ENCODE data around the gene POLA2.
"Not testable (repeated sequence)": the region's sequence is repeated elsewhere in the genome, so short reads cannot be mapped to it uniquely, and the experiment has no call there.

Gene POLA2, protein sequence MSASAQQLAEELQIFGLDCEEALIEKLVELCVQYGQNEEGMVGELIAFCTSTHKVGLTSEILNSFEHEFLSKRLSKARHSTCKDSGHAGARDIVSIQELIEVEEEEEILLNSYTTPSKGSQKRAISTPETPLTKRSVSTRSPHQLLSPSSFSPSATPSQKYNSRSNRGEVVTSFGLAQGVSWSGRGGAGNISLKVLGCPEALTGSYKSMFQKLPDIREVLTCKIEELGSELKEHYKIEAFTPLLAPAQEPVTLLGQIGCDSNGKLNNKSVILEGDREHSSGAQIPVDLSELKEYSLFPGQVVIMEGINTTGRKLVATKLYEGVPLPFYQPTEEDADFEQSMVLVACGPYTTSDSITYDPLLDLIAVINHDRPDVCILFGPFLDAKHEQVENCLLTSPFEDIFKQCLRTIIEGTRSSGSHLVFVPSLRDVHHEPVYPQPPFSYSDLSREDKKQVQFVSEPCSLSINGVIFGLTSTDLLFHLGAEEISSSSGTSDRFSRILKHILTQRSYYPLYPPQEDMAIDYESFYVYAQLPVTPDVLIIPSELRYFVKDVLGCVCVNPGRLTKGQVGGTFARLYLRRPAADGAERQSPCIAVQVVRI

DNA sequence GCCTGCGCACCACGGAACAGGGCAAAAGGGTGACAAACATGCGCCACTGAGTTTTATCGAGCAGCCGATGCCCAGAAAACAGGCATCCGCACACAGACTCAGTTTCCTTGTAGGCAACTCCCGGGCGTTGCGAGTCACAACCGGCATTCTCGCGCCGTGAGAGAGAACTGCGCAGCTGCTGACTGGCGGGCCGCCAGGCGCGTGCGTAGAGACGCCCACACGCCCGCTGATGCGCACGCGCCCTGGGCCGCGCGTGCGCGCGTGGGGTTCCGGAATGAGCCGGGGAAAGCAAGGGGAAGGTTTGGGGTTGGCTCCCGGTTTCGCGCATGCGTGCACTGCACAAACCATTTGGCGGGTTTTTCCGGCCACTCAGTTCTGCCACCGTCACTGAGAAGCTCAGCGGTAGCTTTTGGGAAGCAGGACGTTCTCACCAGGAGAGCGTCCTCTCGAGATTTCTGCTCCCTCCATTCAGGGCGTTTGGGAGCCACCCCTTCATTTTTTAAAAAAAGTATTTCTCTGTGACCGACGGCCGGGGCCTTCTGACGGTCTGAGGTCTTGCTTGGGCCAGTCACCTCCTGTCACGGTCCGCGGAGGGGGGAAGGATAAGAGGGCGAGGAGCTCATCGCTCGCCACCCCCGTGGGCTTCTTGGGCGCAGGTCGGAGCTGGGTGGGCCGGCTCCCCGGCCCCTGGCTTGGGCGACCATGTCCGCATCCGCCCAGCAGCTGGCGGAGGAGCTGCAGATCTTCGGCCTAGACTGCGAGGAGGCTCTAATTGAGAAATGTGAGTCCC lies at the start of gene POLA2:
Gene POLA2 (plus strand): TSS at position 372 of the 790 bp plus-strand sequence. CDS start 331 bp downstream, at position 703.
- DNase-seq, result peak; percentile 94 to 99

GRCh38 chr11:65212226-65212801 lies 49.4 kb upstream of the POLA2 start:
- no peak for DNase-seq

- no peak for DNase-seq
Observed at GRCh38 chr11:65213322-65214211, 48.2 kb upstream of the POLA2 start.

- no peak for DNase-seq
Observed at GRCh38 chr11:65214212-65214845, 47.4 kb upstream of the POLA2 start.

- no peak for DNase-seq
Observed at GRCh38 chr11:65215441-65216076, 46.2 kb upstream of the POLA2 start.

DNA sequence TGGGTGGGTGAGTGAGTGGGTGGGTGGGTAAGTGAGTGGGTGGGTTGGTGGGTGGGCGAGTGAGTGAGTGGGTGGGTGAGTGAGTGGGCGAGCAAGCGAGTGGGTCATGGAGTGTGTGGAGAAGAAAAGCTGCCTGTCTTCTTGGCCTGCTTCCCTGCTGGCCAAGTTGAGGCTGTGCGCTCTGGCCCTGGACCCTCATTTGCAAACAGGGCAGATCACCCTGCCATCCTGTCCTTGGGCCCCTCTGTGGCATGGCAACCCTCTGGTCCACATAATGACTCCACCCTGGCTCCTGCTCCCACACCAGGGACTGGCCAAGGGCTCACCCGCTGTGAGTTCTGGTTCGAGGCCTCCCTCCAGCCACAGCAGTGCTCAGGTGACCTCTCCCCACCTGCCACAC lies 44.9 kb upstream of the POLA2 start:
- no peak for DNase-seq

DNA sequence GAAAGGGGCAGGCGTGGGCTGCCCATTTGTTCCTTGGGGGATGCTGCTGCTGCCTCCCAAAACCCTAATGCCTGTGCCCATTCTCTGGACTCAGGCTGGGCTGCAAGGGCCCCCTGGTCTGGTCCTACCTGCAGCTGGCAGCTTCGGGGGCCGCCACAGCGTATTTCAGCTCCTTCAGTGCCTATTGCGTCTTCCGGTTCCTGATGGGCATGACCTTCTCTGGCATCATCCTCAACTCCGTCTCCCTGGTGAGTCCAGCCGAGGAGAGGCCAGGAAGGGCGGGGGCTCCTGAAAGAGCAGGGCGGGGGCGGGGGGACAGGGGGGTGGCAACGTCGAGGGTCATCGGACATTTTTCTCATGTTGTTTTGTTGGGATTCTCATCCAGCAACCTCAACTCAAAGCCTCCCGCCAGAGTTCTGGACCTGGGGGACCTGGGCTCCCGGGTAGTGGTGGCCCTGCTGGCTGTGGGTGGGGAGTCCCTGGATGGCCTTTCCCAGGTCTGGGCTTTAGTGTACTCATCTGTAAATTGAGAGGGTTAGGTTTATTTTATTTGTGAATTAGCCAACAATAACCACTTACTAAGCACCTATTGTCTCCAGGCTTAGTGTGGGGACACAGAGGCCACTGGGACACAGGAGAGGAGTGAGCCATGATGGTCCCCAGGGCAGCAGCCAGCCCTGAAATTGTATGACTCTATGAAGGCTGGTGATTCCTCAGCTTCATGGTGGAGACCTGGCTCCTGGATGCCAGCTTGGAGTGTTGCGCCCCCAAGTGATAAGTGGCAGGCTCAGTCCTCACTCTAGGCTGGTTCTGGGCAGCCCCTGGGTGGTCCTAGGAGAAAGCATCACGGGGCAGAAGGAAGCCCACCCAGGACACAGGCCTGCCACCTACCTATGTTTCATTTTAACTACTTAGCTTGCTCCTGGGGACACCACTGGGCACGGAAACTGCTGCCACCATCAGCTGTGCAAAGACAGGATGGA lies 44.0 kb upstream of the POLA2 start:
- no peak for DNase-seq

GRCh38 chr11:65218446-65218845 lies 43.3 kb upstream of the POLA2 start:
- no peak for DNase-seq

- DNase-seq, result no peak
Observed at GRCh38 chr11:65219930-65220213, 41.9 kb upstream of the POLA2 start.

GRCh38 chr11:65221026-65221425 lies 40.7 kb upstream of the POLA2 start:
- no peak for DNase-seq

GRCh38 chr11:65223011-65223410 lies 38.8 kb upstream of the POLA2 start:
- DNase-seq, result no peak

- no peak for DNase-seq
Observed at GRCh38 chr11:65224930-65225278, 36.9 kb upstream of the POLA2 start.

- DNase-seq, result peak in 1 of 2 experiments; percentile 68
Observed at GRCh38 chr11:65225279-65226102, 36.3 kb upstream of the POLA2 start.

GRCh38 chr11:65226103-65226442 lies 35.7 kb upstream of the POLA2 start:
- DNase-seq, result no peak

- DNase-seq, result no peak
Observed at GRCh38 chr11:65227879-65228278, 33.9 kb upstream of the POLA2 start.

DNA sequence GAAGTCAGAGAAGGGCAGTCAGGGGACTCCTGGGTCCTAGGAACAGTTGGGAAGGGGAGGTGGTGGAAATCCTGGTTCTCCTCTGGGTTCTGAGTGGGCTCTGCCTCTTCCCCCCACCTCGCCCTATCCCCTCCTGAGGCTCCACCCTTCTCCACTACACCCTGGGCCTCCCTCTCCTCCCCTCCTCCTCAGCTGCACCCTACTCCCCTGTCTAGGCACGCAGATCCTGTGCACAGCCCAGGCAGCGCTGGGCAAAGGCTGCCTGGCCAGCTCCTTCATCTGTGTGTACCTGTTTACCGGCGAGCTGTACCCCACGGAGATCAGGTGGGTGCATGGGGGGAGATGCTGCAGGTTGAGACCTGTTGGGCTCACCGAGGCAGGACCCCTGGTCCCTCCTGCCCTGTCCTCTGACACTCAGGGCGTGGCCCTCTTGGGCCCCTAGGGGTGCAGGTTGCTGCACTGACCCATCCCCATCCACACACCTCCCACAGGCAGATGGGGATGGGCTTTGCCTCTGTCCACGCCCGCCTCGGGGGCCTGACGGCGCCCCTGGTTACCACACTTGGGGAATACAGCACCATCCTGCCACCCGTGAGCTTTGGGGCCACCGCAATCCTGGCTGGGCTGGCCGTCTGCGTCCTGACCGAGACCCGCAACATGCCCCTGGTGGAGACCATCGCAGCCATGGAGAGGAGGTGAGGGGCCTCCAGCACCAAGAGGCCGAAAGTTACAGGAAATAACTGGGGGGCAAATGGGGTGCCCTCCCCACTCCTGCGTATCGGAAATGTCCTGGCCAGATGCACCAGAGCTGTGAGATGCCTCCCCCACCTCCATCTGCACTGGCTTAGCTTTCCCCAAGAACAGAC lies 25.3 kb upstream of the POLA2 start:
- DNase-seq, result no peak

DNA sequence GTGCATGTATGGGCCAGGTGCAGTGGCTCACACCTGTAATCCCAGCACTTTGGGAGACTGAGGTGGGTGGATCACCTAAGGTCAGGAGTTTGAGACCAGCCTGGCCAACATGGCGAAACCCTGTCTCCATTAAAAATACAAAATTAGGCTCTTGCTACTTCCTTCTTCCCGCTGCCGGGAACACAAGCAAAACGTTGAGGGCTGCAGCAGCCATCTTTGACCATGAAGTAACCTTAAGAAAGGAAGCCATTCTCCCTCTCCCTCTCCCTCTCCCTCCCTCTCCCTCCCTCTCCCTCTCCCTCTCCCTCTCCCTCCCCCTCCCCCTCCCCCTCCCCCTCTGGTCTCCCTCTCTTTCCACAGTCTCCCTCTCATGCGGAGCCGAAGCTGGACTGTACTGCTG lies 23.5 kb upstream of the POLA2 start:
- not testable (repeated sequence) for DNase-seq

DNA sequence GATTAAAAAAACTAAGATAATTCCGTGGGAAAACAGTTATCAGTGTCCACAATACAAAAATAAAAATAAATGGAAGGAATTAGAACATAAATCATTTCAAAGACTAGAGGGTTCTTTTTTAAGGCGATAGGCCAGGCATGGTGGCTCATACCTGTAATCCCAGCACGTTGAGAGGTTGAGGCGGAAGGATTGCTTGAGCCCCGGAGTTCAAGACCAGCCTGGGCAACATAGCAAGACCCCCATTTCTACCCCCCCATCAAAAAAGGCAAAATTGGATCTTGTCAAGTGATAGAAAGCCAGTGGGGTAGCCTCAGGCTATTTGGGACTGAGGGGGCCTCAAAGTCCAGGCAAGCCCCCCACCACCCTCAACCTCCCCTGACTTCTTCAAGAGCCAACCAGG lies 20.6 kb upstream of the POLA2 start:
- DNase-seq, result no peak

- DNase-seq, result no peak
Observed at GRCh38 chr11:65241692-65242091, 20.1 kb upstream of the POLA2 start.
